Liver (tissue), 9 donors: Measurements from ENCODE around the gene LYRM7. TPM values are rescaled to one million over a fixed set of nuclear protein-coding genes. Genes with fewer than 3 reads are reported as not detected.

ENCODE experiments used
- DNase-seq: peaks from one replicate; pipeline ENCODE4 v3.0.0-alpha.2; 2017; ENCODE audit warnings: low spot score
- H3K27ac ChIP-seq, 2 donors: one replicate each; pipeline ENCODE4 v1.7.0; 2013; ENCODE audit warnings: inconsistent platforms in 2 of 2, low read length in 2 of 2, control low read depth in 1 of 2, low read depth in 1 of 2, mild to moderate bottlenecking in 1 of 2
- H3K27me3 ChIP-seq, 4 donors: one replicate each; pipeline versions ENCODE4 v1.6.1 to v1.7.0; 2013; ENCODE audit warnings: low read length in 3 of 4, inconsistent platforms in 1 of 4, mild to moderate bottlenecking in 1 of 4, moderate library complexity in 1 of 4; ENCODE audit not compliant: control insufficient read depth in 4 of 4, insufficient read depth in 4 of 4
- H3K36me3 ChIP-seq, 4 donors: one replicate each; pipeline versions ENCODE4 v1.6.1 to v1.7.0; 2013; ENCODE audit warnings: low read length in 3 of 4, mild to moderate bottlenecking in 3 of 4, low read depth in 1 of 4, moderate library complexity in 1 of 4; ENCODE audit not compliant: control insufficient read depth in 4 of 4, insufficient read depth in 3 of 4
- H3K4me1 ChIP-seq, 4 donors: one replicate each; pipeline versions ENCODE4 v1.6.1 to v1.7.0; 2013; ENCODE audit warnings: low read length in 3 of 4, mild to moderate bottlenecking in 3 of 4, moderate library complexity in 1 of 4; ENCODE audit not compliant: control insufficient read depth in 4 of 4, insufficient read depth in 4 of 4
- H3K4me3 ChIP-seq, 3 donors: one replicate each; pipeline versions ENCODE4 v1.6.1 to v1.7.0; 2013; ENCODE audit warnings: low read length in 3 of 3, control low read depth in 1 of 3, low read depth in 1 of 3, mild to moderate bottlenecking in 1 of 3
- H3K9ac ChIP-seq, 2 donors: one replicate each; pipeline ENCODE4 v1.7.0; 2013; ENCODE audit warnings: low read length in 2 of 2, mild to moderate bottlenecking in 2 of 2, moderate library complexity in 2 of 2, control low read depth in 1 of 2, low read depth in 1 of 2
- H3K9me3 ChIP-seq, 4 donors: one replicate each; pipeline versions ENCODE4 v1.6.1 to v1.7.0; 2013; ENCODE audit warnings: low read length in 3 of 4; ENCODE audit not compliant: control insufficient read depth in 4 of 4
- FOXA1 ChIP-seq: IDR thresholded peaks from 2 replicates; pipeline ENCODE4 v1.6.1; 2016; ENCODE audit warnings: antibody characterized with exemption
- FOXA2 ChIP-seq: IDR thresholded peaks from 2 replicates; pipeline ENCODE4 v1.6.1; 2016; ENCODE audit warnings: antibody characterized with exemption
- GABPA ChIP-seq, 2 donors: IDR thresholded peaks in 1 of 2; conservative IDR thresholded peaks in 1 of 2; 2 replicates each; pipeline ENCODE4 v1.6.1; 2016; ENCODE audit warnings: antibody characterized with exemption in 2 of 2, mild to moderate bottlenecking in 1 of 2, moderate library complexity in 1 of 2
- HNF4G ChIP-seq: IDR thresholded peaks from 2 replicates; pipeline ENCODE4 v1.6.1; 2016; ENCODE audit warnings: antibody characterized with exemption
- MAX ChIP-seq: IDR thresholded peaks from 2 replicates; pipeline ENCODE4 v1.6.1; 2016; ENCODE audit warnings: antibody characterized with exemption
- NR2F2 ChIP-seq: IDR thresholded peaks from 2 replicates; pipeline ENCODE4 v1.6.1; 2016; ENCODE audit warnings: antibody characterized with exemption
- RAD21 ChIP-seq, 2 donors: IDR thresholded peaks; 2 replicates each; pipeline ENCODE4 v1.6.1; 2016; ENCODE audit warnings: antibody characterized with exemption in 2 of 2, mild to moderate bottlenecking in 2 of 2
- REST ChIP-seq: IDR thresholded peaks from 2 replicates; pipeline ENCODE4 v1.6.1; 2016; ENCODE audit warnings: antibody characterized with exemption, mild to moderate bottlenecking
- SP1 ChIP-seq: IDR thresholded peaks from 2 replicates; pipeline ENCODE4 v1.6.1; 2018; ENCODE audit warnings: antibody characterized with exemption, mild to moderate bottlenecking
- TAF1 ChIP-seq: conservative IDR thresholded peaks from 2 replicates; pipeline ENCODE4 v1.6.1; 2016; ENCODE audit warnings: antibody characterized with exemption, mild to moderate bottlenecking
- WGBS: extraction: QIAGEN DNeasy Blood & Tissue Kit; methylation state at CpG from one replicate; pipeline ENCODE4 v1.1.7; 2013; 5-methylcytosine and 5-hydroxymethylcytosine counted together
- polyA plus RNA-seq, 2 donors: library from polyadenylated mRNA; stranded (reverse) in 1 of 2; unstranded in 1 of 2; fragments of 200-250 nt in 1 of 2; fragments of >200 nt in 1 of 2; fragmentation: Nextera tagmentation in 1 of 2; extraction: Ambion mirVana in 1 of 2; gene quantifications; one replicate each; pipeline versions ENCODE4 v1.2.1 to v1.2.3, GENCODE V29; 2013 to 2015
- total RNA-seq, 2 donors: library from RNA; depleted of rRNA; stranded (reverse); fragments of >200 nt; gene quantifications; one replicate each; pipeline ENCODE4 v1.2.3, GENCODE V29; 2014
- TF ChIP-seq, protein P1 (sequence below): IDR thresholded peaks from 2 replicates; pipeline ENCODE4 v1.6.1; 2016; ENCODE audit warnings: antibody characterized with exemption
- TF ChIP-seq, protein P2 (sequence below): IDR thresholded peaks from 2 replicates; pipeline ENCODE4 v1.6.1; 2016; ENCODE audit warnings: antibody characterized with exemption
- donor health status: healthy.
- donor health status: healthy.
- donor health status: healthy.
- donor health status: healthy.
- donor health status: healthy.

The LYRM7 gene
- total and polyA plus RNA-seq, 4 donors: 2.3 to 7.5 (median 5.8) TPM

GRCh38 chr5:131254741-131255140 lies 84.0 kb downstream of the LYRM7 start:
- WGBS: 89% methylated on average over 2 of the region's 2 CpGs
- Histone ChIP-seq H3K9ac (no peak overlapping the region), H3K4me1 (no peaks in the 10 kb centered on the region), H3K4me3 (no peak overlapping the region), H3K27ac (no peak overlapping the region), H3K9me3 (no peaks in the 10 kb centered on the region), H3K36me3 (peaks cover 0 to 1% (median 0%) of the 10 kb centered on the region in 4 donors), H3K27me3 (no peaks in the 10 kb centered on the region)
- no peak for DNase-seq
- TF ChIP-seq TAF1: no peak
- TF ChIP-seq REST: no peak
- no peak for TF ChIP-seq RAD21 (IDR thresholded peaks at IDR 0.05)
- TF ChIP-seq NR2F2: no peak
- TF ChIP-seq, protein P1, sequence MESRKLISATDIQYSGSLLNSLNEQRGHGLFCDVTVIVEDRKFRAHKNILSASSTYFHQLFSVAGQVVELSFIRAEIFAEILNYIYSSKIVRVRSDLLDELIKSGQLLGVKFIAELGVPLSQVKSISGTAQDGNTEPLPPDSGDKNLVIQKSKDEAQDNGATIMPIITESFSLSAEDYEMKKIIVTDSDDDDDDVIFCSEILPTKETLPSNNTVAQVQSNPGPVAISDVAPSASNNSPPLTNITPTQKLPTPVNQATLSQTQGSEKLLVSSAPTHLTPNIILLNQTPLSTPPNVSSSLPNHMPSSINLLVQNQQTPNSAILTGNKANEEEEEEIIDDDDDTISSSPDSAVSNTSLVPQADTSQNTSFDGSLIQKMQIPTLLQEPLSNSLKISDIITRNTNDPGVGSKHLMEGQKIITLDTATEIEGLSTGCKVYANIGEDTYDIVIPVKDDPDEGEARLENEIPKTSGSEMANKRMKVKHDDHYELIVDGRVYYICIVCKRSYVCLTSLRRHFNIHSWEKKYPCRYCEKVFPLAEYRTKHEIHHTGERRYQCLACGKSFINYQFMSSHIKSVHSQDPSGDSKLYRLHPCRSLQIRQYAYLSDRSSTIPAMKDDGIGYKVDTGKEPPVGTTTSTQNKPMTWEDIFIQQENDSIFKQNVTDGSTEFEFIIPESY: no peak
- no peak for TF ChIP-seq FOXA2
- TF ChIP-seq FOXA1: no peak
- TF ChIP-seq, protein P2, sequence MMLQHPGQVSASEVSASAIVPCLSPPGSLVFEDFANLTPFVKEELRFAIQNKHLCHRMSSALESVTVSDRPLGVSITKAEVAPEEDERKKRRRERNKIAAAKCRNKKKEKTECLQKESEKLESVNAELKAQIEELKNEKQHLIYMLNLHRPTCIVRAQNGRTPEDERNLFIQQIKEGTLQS: no peak
- TF ChIP-seq HNF4G: no peak
- TF ChIP-seq GABPA (IDR thresholded peaks at IDR 0.05 in 1 of 2, conservative IDR thresholded peaks at IDR 0.05 in 1 of 2): no peak
- no peak for TF ChIP-seq SP1
- TF ChIP-seq MAX: no peak

Other genes with a start within 250 kb of the LYRM7 start
- gene HINT1, start 5.7 kb upstream of the LYRM7 start, total RNA-seq: 100 to 1,000 TPM; 112 to 265 TPM
- 100 to 1,000 TPM; 364 to 902 TPM for gene HINT1, start 5.7 kb upstream of the LYRM7 start, polyA plus RNA-seq
- 10 to 100 TPM; 20.1 to 31.7 TPM for gene CDC42SE2, start 93.1 kb downstream of the LYRM7 start, total RNA-seq
- 10 to 100 TPM in 1 of 2 donors, 1 to 10 TPM in 1; 7.8 to 13.9 TPM for gene CDC42SE2, start 93.1 kb downstream of the LYRM7 start, polyA plus RNA-seq